Medulla oblongata (tissue), 1 donor: ENCODE measurements around the gene OR8D4.
"Not testable (repeated sequence)": the region's sequence is repeated elsewhere in the genome, so short reads cannot be mapped to it uniquely, and the experiment has no call there.

Source experiments
- DNase-seq: peaks from one replicate; pipeline ENCODE4 v3.0.0-alpha.2; 2015; ENCODE audit errors: extremely low spot score

OR8D4 gene

GRCh38 chr11:123901867-123902266 lies at the start of gene OR8D4:
TSS of gene OR8D4 (plus strand) at chr11:123902167. CDS start at chr11:123906432, 4,265 bp downstream.
- DNase-seq: no peak

DNA sequence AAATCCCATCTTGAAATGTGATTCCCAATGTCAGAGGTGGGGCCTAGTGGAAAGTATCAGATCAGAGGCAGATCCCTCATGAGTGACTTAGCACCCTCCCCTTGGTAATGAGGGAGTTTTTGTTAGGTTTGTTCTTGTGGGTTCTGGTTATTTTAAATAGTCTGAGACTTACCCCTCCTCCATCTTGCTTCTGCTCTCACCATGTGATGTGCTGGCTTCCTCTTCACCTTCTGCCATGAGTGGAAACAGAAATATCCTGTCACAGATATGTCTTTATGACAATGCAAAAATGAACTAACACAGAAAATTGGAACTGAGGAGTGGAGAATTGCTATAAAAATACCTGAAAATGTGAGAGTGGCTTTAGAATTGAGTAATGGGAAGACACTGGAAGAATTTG lies 49.6 kb upstream of the OR8D4 start:
- no peak for DNase-seq

GRCh38 chr11:123853038-123853437 lies 48.9 kb upstream of the OR8D4 start:
- DNase-seq: no peak

DNA sequence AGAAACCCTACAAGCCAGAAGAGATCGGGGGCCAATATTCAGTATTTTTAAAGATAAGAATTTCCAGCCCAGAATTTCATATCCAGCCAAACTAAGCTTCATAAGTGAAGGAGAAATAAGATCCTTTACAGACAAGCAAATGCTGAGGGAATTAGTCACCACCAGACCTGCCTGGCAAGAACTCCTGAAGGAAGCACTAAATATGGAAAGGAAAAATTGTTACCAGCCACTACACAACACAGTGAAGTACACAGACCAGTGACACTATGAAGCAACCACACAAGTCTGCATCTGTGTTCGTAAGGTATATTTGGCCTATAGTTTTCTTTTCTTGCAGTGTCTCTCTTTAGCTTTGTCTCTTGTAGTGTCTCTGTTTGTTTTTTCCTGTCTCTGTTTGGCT lies 45.5 kb upstream of the OR8D4 start:
- no peak for DNase-seq

GRCh38 chr11:123859731-123860130 lies 42.2 kb upstream of the OR8D4 start:
- DNase-seq: no peak

GRCh38 chr11:123865293-123865692 lies 36.7 kb upstream of the OR8D4 start:
- not testable (repeated sequence) for DNase-seq

GRCh38 chr11:123867795-123868194 lies 34.2 kb upstream of the OR8D4 start:
- DNase-seq: not testable (repeated sequence)

GRCh38 chr11:123880912-123881311 lies 21.1 kb upstream of the OR8D4 start:
- DNase-seq: no peak

DNA sequence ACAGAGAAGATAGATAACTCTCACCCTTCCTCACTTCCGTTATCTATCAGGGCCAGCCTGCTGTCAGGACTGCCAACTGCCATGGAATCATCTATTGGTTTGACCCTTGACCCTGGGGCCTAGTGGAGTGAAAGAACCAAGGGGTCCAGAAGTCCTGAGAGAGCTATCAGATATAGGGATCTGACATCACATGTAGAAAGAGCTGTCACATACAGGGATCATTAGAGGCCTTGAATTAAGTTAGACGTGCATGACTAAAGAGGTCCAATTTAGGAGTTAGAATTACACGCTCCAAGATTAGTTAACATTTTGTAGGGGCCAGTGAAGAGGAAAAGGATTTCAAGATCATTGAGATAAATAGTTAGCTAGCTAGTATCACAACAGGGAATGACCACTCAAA lies 16.4 kb upstream of the OR8D4 start, which contains the start of gene TMEM225:
Gene TMEM225 (minus strand): TSS at position 101 of the 400 bp plus-strand sequence. CDS start 245 bp downstream, outside the sequence.
- DNase-seq: no peak

DNA sequence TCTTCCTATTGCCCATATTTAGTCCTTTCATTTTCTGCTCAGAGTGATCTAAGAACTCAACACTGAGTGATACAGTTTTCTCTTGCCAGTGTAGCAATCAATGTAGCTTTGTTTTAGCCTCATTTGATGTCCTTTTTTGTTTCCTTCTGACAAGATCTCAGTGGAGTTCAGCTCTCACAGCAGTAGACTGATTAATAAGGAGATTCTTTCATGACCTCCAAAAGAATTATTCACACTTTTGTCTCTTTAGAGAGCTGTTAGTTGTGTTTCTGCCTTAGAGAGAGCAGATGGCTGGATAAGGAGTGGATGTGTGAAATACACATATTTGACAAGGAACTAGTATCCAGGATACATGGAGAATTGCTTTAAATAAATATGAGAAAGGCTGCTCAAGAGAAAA lies 9.9 kb upstream of the OR8D4 start:
- DNase-seq: peak; percentile 2

DNA sequence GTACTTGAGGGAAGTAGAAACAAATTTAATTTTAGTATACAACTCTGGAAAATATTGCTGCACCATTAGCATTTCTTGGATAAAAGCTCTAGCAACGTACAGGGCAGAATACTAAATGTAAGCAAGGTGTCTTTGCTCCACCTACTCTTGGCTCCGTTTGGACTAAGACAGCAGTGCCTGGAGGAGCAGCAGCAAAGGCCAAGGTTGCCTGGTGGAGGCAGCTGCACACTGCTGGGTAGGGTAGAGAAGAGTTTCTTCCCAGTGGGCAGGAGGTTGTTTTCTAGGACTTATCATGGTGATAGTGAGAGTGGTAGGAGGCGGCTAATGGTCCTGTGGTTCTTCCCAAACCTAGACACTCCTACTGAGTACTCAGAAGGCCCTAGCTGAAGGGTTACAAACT lies 2.2 kb upstream of the OR8D4 start:
- no peak for DNase-seq

GRCh38 chr11:123903932-123904331 lies 2.0 kb downstream of the OR8D4 start:
- DNase-seq: no peak

DNA sequence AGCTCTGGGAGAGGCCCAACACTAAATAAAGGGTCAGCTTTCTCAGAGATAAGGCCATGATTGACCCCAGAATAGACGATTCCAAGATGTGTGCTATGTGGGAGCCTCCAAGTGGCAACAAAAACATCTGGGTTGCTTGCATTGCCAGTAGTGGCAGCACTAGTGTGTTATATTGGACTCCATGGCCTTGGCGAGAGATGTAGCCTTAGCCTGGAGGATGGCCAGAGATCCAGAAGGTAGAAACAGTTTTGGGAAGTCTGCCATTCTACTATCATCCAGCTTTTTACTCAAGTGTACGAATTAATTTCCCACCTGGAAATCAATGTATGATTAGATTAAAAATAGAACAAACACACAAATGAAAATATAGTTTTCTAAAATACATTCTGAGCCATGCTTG lies 3.0 kb downstream of the OR8D4 start:
- no peak for DNase-seq

DNA sequence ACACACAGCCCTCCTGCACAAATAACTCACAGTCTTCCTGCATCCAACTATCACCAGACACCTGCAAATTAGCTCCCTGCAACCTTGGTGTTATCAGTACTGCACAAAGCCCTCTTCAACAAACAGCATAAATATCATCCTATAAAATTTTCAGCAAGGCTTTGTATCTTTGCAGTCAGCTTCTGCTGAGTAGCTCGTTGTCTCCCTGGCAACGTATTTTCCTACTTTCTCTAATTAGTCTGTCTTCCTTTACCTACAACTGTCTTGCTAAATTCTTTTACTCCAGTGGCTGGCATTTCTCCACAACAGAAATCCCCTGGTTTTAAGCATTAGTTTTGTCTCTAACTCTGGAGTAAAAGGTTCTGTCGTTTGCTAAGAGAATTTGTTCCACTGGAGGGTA lies 3.9 kb downstream of the OR8D4 start:
- no peak for DNase-seq

- DNase-seq: no peak
These were observed 19.0 kb downstream of the OR8D4 start for GRCh38 chr11:123920943-123921342.

DNA sequence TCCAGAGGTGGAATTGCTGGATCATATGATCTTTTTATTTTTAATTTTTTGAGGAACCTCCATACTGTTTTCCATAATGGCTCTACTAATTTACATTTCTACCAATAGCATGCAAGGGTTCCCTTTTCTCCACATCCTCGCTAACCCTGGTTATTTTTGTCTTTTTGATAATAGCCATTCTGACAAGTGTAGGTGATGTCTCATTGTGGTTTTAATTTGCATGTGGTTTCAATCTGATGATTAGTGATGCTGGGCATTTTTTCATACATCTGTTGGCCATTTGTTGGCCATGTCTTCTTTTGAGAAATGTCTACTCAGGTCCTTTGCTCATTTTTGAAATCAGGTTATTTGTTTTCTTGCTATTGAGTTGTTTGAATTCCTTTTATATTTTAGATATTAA lies 22.1 kb downstream of the OR8D4 start:
- no peak for DNase-seq

DNA sequence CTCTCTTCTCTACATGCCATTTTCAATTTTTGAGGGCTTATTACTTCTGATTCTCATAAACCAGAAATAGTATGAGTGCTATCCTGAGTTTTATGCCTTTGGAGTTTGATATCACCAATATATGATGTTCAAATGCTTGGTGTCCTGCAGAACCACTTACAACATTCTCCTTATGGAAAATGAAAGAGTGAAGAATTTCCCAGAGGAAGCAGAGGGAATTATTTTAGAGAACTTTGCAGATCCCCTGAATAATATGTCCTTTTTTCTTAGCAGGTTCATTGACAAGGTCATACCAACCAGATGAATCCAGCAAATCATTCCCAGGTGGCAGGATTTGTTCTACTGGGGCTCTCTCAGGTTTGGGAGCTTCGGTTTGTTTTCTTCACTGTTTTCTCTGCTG lies 37.4 kb downstream of the OR8D4 start, which contains the start of gene OR4D5:
Gene OR4D5 (plus strand): TSS at position 301 of the 400 bp plus-strand sequence. CDS start 0 bp downstream, at position 301.
- DNase-seq: no peak

- no peak for DNase-seq
These were observed 40.4 kb downstream of the OR8D4 start for GRCh38 chr11:123942413-123942812.

- no peak for DNase-seq
These were observed 41.8 kb downstream of the OR8D4 start, which contains the start of gene OR6T1 for GRCh38 chr11:123943738-123944137. TSS of gene OR6T1 (minus strand) at chr11:123943838. CDS start at chr11:123943838, 0 bp downstream.

GRCh38 chr11:123945132-123945531 lies 43.2 kb downstream of the OR8D4 start:
- DNase-seq: no peak

DNA sequence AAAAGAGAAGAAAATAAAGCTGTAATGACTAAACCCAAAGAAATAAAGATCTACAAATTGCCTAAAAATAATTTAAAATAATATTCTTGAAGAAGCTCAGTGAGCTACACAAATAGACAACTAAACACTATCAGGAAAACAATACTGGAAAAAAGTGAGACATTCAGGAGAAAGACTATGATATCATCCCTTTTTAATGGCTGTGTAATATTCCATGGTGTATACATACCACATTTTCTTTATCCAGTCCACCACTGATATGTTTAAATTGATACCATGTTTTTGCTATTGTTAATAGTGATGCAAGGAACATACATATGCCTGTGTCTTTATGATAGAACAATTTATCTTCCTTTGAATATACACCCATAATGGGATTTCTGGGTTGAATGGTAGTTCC lies 54.8 kb downstream of the OR8D4 start:
- no peak for DNase-seq
